OCI-LY7 (cell line): ENCODE data around the gene POLR2L.

ENCODE experiments used
- EZH2phosphoT487 ChIP-seq: fragments of 200-600 bp; sonication (generic); IDR thresholded peaks from 2 replicates; pipeline ENCODE4 v1.6.1; 2018; ENCODE audit warnings: low read depth, borderline replicate concordance, mild to moderate bottlenecking, mixed run types, antibody characterized with exemption, low read length, moderate library complexity, mixed read lengths
- TF ChIP-seq, protein P1 (sequence below): fragments of 200-600 bp; sonication (generic); conservative IDR thresholded peaks from 2 replicates; pipeline ENCODE4 v1.5.1; 2014; ENCODE audit warnings: mild to moderate bottlenecking, antibody characterized with exemption, low read length, moderate library complexity, mixed read lengths

DNA sequence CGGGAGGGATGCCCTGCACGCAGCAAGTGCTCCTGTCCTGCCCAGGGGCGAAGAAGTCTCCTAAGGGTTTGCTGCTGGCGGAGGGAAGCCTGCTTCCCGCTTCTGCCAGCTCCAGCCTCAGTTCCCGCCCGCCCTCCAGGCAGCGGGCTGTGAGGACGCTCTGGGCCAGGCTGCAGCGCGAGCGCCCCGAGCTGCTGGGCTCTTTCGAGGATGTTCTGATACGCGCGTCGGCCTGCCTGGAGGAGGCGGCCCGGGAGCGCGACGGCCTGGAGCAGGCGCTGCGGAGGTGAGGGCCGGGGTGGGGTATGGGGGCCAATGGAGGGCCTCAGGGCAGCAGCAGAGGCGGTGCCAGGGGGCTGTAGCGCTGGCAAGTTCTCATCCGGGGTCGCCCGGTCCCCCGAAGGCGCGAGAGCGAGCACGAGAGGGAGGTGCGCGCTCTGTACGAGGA is 12.5 kb downstream of the POLR2L start:
- TF ChIP-seq, protein P1, sequence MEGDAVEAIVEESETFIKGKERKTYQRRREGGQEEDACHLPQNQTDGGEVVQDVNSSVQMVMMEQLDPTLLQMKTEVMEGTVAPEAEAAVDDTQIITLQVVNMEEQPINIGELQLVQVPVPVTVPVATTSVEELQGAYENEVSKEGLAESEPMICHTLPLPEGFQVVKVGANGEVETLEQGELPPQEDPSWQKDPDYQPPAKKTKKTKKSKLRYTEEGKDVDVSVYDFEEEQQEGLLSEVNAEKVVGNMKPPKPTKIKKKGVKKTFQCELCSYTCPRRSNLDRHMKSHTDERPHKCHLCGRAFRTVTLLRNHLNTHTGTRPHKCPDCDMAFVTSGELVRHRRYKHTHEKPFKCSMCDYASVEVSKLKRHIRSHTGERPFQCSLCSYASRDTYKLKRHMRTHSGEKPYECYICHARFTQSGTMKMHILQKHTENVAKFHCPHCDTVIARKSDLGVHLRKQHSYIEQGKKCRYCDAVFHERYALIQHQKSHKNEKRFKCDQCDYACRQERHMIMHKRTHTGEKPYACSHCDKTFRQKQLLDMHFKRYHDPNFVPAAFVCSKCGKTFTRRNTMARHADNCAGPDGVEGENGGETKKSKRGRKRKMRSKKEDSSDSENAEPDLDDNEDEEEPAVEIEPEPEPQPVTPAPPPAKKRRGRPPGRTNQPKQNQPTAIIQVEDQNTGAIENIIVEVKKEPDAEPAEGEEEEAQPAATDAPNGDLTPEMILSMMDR, result no peak
- no peak for TF ChIP-seq EZH2phosphoT487
